ENCODE results near the gene FAM110A.

DNA sequence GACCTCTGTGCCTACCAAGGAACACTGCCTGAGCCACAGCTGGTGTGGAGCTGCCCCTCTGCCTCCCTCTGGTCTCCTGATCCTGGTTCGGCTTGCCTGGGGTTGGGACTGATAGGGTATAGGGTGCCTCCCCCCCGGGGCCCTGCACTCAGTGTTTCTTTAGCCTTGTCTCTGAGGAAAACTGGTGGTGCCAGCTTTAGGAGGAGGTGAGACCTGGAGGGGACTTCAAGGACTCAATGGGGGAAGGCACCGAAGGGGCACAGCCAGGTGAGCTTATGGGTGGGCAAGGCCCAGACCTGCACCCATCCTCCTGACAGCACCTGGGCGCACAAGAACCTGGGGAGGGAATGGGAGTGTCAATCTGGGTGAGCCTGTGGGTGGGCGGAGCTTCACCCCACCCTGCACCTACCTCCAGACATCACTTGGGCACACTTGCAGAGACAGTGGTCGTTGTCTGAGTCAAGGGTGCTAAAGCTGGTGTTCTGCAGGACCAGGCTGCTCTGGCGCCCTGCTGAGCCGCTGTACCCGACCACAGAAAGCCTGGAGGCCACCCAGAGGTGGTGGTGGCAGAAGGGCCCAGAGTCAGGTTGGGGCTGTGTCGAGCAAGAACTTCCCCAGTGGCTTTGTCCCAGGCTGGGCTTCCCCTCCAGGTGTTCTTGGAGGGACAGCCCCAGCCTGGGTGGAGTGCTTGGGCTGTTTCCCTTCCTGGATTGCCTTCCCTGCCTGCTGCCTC is 40.5 kb downstream of the FAM110A start:
- TF ChIP-seq POLR2A (IDR thresholded peaks at IDR 0.05) = no peak
- TF ChIP-seq, protein P1, sequence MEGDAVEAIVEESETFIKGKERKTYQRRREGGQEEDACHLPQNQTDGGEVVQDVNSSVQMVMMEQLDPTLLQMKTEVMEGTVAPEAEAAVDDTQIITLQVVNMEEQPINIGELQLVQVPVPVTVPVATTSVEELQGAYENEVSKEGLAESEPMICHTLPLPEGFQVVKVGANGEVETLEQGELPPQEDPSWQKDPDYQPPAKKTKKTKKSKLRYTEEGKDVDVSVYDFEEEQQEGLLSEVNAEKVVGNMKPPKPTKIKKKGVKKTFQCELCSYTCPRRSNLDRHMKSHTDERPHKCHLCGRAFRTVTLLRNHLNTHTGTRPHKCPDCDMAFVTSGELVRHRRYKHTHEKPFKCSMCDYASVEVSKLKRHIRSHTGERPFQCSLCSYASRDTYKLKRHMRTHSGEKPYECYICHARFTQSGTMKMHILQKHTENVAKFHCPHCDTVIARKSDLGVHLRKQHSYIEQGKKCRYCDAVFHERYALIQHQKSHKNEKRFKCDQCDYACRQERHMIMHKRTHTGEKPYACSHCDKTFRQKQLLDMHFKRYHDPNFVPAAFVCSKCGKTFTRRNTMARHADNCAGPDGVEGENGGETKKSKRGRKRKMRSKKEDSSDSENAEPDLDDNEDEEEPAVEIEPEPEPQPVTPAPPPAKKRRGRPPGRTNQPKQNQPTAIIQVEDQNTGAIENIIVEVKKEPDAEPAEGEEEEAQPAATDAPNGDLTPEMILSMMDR (IDR thresholded peaks at IDR 0.05) = no peak
- no peak for TF ChIP-seq POLR2AphosphoS5 (IDR thresholded peaks at IDR 0.05; ENCODE audit: insufficient read depth in 1 of 2, low read depth in 1 of 2)

Data from vagina (tissue), 2 donors.